Measurements from ENCODE around the gene LFNG. TPM values are rescaled to one million over a fixed set of nuclear protein-coding genes. Genes with fewer than 3 reads are reported as not detected.

Gene LFNG
- total and polyA plus RNA-seq, 2 of the 13 experiments (the other 11 are each of a cell fraction or from before 2014, with no cell fraction given), result 0.44 to 1.5 TPM

- Histone ChIP-seq H3K36me3 (replicated peaks in 1 of 2; ENCODE audit: control insufficient read depth in 1 of 2, insufficient read depth in 2 of 2, low read length in 2 of 2) (no peaks in the 10 kb centered on the region), H3K4me2 (ENCODE audit: low read depth, low read length) (no peak overlapping the region), H3K9me3 (ENCODE audit: low read length) (no peaks in the 10 kb centered on the region), H3K9ac (ENCODE audit: insufficient read depth, low read depth, low read length) (no peak overlapping the region), H3K4me3 (replicated peaks in 1 of 3; ENCODE audit: insufficient read depth in 1 of 3, low read depth in 2 of 3, low read length in 3 of 3) (no peak overlapping the region), H2AFZ (ENCODE audit: low read length) (no peak overlapping the region), H4K20me1 (ENCODE audit: insufficient read depth, low read length) (no peaks in the 10 kb centered on the region), H3K27ac (ENCODE audit: extremely low read length, insufficient read depth, low read length) (no peak overlapping the region), H3K79me2 (ENCODE audit: insufficient read depth, low read length) (no peaks in the 10 kb centered on the region), H3K4me1 (ENCODE audit: insufficient read depth, low read length) (peaks cover 32% of the 10 kb centered on the region), H3K27me3 (ENCODE audit: control insufficient read depth in 1 of 2, insufficient read depth in 2 of 2, low read length in 2 of 2) (peaks cover 16 to 58% of the 10 kb centered on the region in 2 experiments)
- DNase-seq (ENCODE audit: low spot score), result no peak
- CTCF ChIA-PET (ENCODE audit: low intra/inter-chr PET ratio, low total read pairs), result no interaction called here
- 33% methylated on average over 8 of the region's 16 CpGs for WGBS (ENCODE audit: low lambda C conversion rate)
- no peak for FAIRE-seq
- peak; percentile 66 for TF ChIP-seq ZNF629 (CRISPR knock-in tag; conservative IDR thresholded peaks at IDR 0.05)
- no peak for TF ChIP-seq ZNF142 (CRISPR knock-in tag; IDR thresholded peaks at IDR 0.05)
- no peak for TF ChIP-seq ZNF12 (CRISPR knock-in tag; IDR thresholded peaks at IDR 0.05)
- intact Hi-C loops (cut with micrococcal nuclease; ENCODE audit: unreplicated experiment) (loop anchor here (5.0 to 10.0 kb wide), 2 partner anchors 43 to 85 kb away; no protein-coding TSS in a partner anchor), in situ Hi-C loops (cut with HindIII; ENCODE audit: extremely low pct_ligation_motif_present, low pct_unique_long_range_greater_than_20kb) (no loop called here)
- POLR2A ChIA-PET, result no interaction called here
- no peak for ATAC-seq
- no TSS peak for BruUV-seq (replicated peaks)
Measured at GRCh38 chr7:2479276-2480069, 40.1 kb upstream of the LFNG start.

All from HepG2 (cell line).